ENCODE data around the gene PLA2G2C.

DNA sequence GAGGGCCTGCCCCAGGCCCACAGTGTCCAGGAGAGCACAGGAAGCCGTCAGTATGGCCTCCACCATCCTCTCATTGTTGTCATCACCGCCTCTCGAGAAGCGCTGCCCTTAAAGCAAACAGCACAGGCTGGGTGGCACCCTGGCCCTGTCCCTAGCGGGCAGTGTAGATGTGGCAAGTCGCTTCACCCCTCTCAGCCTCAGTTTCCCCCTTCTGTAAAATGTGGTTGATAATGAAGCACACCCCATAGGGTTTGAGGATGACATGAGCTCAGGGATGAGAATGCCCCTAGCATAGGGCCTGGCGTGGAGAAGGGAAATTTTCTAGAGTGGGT lies 33.8 kb downstream of the PLA2G2C start:
- no peak for TF ChIP-seq POLR2A (IDR thresholded peaks at IDR 0.05; ENCODE audit: low read length)
- TF ChIP-seq GATA1 (IDR thresholded peaks at IDR 0.05; ENCODE audit: low read depth, low read length), result no peak
